Measurements from ENCODE around the gene VAT1L.

DNA sequence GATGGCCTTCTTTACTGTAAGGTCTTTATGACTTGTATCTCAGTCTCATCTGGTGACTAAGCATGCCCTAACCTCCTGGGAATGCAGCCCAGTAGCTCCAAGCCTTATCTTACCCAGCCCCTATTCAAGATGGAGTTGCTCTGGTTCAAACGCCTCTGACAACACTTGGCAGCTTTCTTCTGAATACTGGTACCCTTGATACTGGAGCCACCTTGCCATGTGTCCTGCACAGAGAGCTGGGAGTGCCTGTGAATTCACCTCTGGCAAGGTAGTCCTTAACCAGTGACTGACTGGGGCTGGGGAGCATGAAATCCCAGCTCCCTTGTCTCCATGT is 48.8 kb upstream of the VAT1L start:
- TF ChIP-seq, protein P1, sequence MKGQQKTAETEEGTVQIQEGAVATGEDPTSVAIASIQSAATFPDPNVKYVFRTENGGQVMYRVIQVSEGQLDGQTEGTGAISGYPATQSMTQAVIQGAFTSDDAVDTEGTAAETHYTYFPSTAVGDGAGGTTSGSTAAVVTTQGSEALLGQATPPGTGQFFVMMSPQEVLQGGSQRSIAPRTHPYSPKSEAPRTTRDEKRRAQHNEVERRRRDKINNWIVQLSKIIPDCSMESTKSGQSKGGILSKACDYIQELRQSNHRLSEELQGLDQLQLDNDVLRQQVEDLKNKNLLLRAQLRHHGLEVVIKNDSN (IDR thresholded peaks at IDR 0.05; ENCODE audit: borderline replicate concordance, low read depth): no peak
- no peak for TF ChIP-seq EP300 (IDR thresholded peaks at IDR 0.05; ENCODE audit: borderline replicate concordance in 1 of 2, low read depth in 1 of 2, low read length in 1 of 2)
